ENCODE measurements around the gene MPPED2.

Gene MPPED2

GRCh38 chr11:30457087-30457486, 129.1 kb downstream of the MPPED2 start:
- no peaks in the 10 kb centered on the region for H3K36me3 ChIP-seq
- intact Hi-C loops (cut with DNase I; ENCODE audit: low total_unique reads) = no loop called here
- no peak for DNase-seq
- peaks cover 0 to 33% (median 5%) of the 10 kb centered on the region in 4 donors for H3K4me1 ChIP-seq
- H3K4me3 ChIP-seq = no peak overlapping the region
- TF ChIP-seq CTCF (IDR thresholded peaks at IDR 0.05) = no peak
- no peaks in the 10 kb centered on the region for H3K9me3 ChIP-seq
- H3K27ac ChIP-seq = no peak overlapping the region
- no peaks in the 10 kb centered on the region for H3K27me3 ChIP-seq

- intact Hi-C loops (cut with DNase I; ENCODE audit: low total_unique reads) = no loop called here
- H3K27ac ChIP-seq = no peak overlapping the region
These were observed 131.1 kb downstream of the MPPED2 start for GRCh38 chr11:30455025-30455424.

GRCh38 chr11:30454541-30454940, 131.6 kb downstream of the MPPED2 start:
- Histone ChIP-seq H3K4me1 (peaks cover 0 to 28% (median 5%) of the 10 kb centered on the region in 4 donors), H3K4me3 (no peak overlapping the region), H3K9me3 (no peaks in the 10 kb centered on the region), H3K27me3 (no peaks in the 10 kb centered on the region), H3K36me3 (no peaks in the 10 kb centered on the region), H3K27ac (no peak overlapping the region)
- intact Hi-C loops (cut with DNase I; ENCODE audit: low total_unique reads) = no loop called here
- no peak for DNase-seq
- no peak for TF ChIP-seq CTCF (IDR thresholded peaks at IDR 0.05)

More at GRCh38 chr11:30455025-30455424, 131.1 kb downstream of the MPPED2 start:
- H3K4me3 ChIP-seq = no peak overlapping the region
- no peaks in the 10 kb centered on the region for H3K27me3 ChIP-seq
- no peak for TF ChIP-seq CTCF (IDR thresholded peaks at IDR 0.05)
- H3K36me3 ChIP-seq = no peaks in the 10 kb centered on the region
- H3K9me3 ChIP-seq = no peaks in the 10 kb centered on the region
- no peak for DNase-seq
- peaks cover 0 to 28% (median 5%) of the 10 kb centered on the region in 4 donors for H3K4me1 ChIP-seq

- TF ChIP-seq CTCF (IDR thresholded peaks at IDR 0.05) = no peak
- Histone ChIP-seq H3K4me1 (peaks cover 0 to 28% (median 5%) of the 10 kb centered on the region in 4 donors), H3K36me3 (no peaks in the 10 kb centered on the region), H3K27me3 (no peaks in the 10 kb centered on the region), H3K9me3 (no peaks in the 10 kb centered on the region), H3K27ac (no peak overlapping the region), H3K4me3 (no peak overlapping the region)
- intact Hi-C loops (cut with DNase I; ENCODE audit: low total_unique reads) = no loop called here
- no peak for DNase-seq
These were observed 132.0 kb downstream of the MPPED2 start for GRCh38 chr11:30454111-30454510.

- H3K9me3 ChIP-seq = no peaks in the 10 kb centered on the region
- no peak for TF ChIP-seq CTCF (IDR thresholded peaks at IDR 0.05)
- H3K36me3 ChIP-seq = no peaks in the 10 kb centered on the region
- no peak overlapping the region for H3K27ac ChIP-seq
- peaks cover 0 to 28% (median 5%) of the 10 kb centered on the region in 4 donors for H3K4me1 ChIP-seq
- H3K27me3 ChIP-seq = no peaks in the 10 kb centered on the region
- no peak for DNase-seq
- intact Hi-C loops (cut with DNase I; ENCODE audit: low total_unique reads) = no loop called here
- no peak overlapping the region for H3K4me3 ChIP-seq
These were observed 132.4 kb downstream of the MPPED2 start for GRCh38 chr11:30453705-30454104.

- H3K4me1 ChIP-seq = peaks cover 0 to 28% (median 5%) of the 10 kb centered on the region in 4 donors
- no peak for DNase-seq
- no peaks in the 10 kb centered on the region for H3K36me3 ChIP-seq
- H3K27ac ChIP-seq = no peak overlapping the region
- H3K9me3 ChIP-seq = no peaks in the 10 kb centered on the region
- no peak overlapping the region for H3K4me3 ChIP-seq
- no peaks in the 10 kb centered on the region for H3K27me3 ChIP-seq
- TF ChIP-seq CTCF (IDR thresholded peaks at IDR 0.05) = no peak
- intact Hi-C loops (cut with DNase I; ENCODE audit: low total_unique reads) = no loop called here
These were observed 133.3 kb downstream of the MPPED2 start for GRCh38 chr11:30452842-30453241.

All from tibial artery (tissue), 4 donors.